Astrocyte of the hippocampus (primary cell): ENCODE measurements around the gene SERINC5.
"Not testable (repeated sequence)": the region's sequence is repeated elsewhere in the genome, so short reads cannot be mapped to it uniquely, and the experiment has no call there.

Experiments
- DNase-seq: peaks from one replicate; pipeline ENCODE4 v3.0.0; 2011; ENCODE audit warnings: low read depth, low spot score

The SERINC5 gene

DNA sequence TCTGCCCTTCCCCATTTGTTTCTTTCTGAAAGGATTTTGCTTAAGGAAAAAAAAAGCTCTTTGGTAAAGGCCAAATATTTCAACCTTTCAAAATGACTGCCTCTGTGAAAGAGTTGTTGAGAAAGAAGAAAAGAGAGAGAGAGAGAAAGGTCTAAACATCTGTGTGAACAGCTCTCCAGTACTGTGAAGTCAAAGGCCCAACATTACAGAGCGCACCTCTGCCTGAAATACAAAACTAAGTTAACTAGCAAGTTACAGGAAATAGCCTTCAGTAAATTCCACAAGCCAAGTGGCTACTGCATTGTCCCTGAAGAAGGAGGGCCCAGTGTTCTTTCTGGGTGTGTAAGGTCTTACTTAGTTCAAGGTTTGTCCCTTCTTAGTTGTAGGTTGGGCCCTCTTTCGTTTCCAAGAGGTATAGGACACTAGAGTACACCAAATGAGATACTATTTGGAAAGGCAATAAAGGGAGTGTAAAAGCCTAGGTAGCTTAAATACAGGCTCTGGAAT is 116.3 kb downstream of the SERINC5 start:
- no peak for DNase-seq

DNA sequence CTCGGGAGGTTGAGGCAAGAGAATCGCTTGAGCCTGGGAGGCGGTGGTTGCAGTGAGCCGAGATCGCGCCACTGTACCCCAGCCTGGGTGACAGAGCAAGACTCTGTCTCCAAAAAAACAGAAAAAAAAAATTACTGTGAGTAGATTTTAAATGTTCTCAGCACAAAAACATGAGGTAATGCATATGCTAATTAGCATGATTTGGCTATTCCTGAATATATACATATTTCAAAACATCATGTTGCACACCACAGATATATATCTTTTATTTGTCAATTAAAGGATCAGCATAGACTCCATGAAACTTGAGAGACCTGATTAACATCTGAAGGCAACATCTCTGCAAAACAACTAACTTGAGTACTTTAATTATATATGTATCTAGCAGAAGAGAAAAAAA is 117.4 kb downstream of the SERINC5 start:
- DNase-seq: no peak

DNA sequence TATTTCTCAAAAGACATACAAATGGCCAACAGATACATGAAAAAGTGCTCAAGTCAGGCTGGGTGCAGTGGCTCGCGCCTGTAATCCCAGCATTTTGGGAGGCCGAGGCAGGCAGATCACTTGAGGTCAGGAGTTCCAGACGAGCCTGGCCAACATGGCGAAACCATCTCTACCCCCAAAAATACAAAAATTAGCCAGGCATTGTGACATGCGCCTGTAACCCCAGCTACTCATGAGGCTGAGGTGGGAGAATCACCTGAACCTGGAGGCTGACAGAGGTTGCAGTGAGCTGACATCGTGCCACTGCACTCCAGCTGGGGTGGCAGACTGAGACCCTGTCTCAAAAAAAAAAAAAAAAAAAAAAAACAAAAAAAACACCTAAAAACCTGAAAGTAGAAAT is 119.0 kb downstream of the SERINC5 start:
- not testable (repeated sequence) for DNase-seq

DNA sequence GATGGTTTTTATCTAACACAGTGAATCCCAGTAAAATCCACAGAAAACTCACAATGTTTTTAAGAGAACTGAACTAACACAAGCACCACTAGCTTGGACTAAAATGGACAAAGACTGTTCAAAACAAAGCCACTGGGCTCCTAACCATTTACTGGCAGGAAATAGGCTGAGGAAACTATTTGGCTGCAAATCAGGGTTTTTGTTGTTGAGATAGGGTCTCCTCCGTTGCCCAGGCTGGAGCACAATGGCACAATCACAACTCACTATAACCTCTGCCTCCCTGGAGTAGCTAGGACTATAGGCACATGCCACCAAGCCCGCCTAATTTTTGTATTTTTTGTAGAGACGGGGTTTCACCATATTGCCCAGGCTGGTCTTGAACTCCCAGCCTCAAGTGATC is 121.0 kb downstream of the SERINC5 start:
- no peak for DNase-seq

DNA sequence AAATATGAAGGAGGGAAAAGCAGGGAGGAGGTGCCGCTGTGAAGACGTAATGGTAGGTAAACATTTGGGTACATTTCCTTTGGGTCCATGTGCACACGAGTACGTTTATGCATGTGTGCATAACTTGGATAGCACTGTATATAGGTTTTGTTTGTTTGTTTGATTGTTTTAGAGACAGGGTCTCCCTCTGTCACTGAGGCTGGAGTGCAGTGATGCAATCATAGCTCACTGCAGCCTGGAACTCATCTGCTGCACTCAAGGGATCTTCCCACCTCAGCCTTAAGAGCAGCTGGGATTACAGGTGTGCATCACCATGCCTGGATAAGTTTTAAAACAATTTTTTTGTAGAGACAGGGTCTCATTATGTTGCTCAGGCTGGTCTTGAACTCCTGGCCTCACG is 126.7 kb downstream of the SERINC5 start:
- DNase-seq: no peak

DNA sequence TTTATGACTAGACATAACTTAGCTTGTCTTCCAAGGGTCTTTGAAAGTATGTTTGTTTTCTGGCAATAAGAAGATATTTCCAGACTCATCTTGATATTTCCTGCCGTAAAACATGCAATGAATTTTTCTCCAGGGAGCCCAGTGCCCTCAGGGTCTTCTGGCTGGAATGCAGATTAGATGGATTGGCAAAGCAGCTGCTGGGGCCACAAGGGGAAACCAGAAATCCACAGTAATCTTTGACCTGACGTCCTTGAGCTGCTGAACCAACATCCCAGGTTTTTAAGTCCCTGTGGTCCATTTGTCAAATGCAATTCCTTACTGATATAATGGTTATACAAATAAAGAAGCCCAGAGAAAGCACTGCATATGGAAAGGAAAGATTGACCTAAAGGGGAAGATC is 127.7 kb downstream of the SERINC5 start:
- no peak for DNase-seq

DNA sequence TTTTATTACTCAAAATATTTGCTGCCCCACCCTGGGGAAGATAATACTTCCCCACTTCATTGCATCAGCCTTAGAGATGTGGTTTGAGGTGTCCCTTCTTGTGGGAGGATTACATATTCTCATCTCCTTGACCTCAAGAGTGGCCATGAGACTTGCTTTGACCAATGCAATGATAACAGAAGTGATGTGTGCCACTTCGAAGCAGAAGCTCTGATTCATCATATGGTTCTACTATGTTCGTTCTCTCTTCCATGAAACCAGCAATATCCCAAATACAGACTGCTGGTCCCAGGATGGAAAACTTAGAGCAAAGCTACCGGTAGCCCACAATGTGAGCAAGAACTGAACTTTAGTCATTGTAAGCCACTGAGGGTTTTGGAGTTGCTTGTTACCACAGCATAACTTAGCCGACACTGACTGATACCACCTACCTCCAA is 128.7 kb downstream of the SERINC5 start:
- DNase-seq: no peak

DNA sequence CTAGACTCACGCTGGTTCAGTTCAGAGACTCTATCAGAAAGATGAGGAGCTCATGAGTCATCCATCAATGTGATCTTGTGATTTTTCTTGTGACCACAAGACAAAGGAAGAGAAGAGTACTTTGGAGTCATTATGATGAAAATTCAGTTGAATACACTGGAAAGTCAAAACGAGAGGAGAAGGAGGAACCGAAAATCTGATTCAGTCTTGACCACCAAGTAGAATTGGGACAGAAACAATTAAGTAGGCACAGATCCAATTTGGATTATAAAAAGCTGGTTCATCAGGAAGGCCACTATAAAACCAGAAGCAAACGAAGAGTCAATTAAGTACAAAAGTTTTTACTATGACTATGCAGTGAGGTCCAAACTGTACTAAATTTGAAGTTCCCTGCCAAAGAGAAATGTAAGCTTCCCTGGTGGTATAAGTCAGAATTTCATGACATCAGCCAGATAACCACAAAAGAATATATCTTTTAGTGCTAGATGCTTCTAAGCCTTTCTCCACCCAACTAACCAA is 129.8 kb downstream of the SERINC5 start:
- peak; percentile 66 for DNase-seq

DNA sequence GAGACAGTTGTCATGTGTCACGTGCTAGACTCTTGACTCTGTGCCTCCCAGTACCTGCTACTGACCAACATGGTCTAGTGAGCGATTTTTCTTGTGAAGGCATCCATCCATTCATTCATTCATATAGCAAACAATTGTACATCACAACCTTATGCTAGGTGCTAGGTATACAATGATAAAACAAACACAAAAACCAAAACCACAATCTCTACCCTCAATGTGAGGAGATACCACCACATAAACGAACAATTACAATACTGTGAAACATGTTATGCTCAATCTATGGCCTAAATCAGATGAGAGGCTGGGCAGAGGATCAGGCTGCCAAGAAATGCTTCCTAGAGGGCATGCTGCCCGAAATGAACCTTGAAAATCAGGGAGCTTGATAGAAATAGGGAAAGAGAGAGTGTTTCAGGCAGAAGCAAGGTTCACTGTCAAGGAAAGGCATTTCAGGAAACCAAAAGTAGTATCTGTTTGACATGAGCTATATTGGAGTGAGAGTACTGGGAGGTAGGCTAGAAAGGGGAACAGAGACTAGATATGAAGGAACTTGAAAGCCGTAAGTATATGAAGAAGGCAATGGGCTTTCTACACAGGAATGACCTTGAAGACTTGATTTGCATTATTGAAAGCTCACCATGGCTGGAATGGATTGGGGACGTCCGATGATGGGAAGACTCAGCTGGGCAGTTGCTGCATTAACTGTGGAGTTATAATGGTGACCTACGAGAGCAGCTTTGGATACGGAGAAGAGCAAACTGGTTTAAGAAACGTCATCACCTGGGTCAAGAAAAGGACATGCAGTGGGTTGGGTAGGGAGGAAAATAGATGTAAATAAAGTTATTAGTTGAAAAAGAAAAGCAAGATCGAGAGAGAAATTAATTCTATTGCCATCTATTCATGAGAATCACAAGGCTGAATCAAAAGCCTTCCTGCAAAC is 130.6 kb downstream of the SERINC5 start:
- DNase-seq: no peak

DNA sequence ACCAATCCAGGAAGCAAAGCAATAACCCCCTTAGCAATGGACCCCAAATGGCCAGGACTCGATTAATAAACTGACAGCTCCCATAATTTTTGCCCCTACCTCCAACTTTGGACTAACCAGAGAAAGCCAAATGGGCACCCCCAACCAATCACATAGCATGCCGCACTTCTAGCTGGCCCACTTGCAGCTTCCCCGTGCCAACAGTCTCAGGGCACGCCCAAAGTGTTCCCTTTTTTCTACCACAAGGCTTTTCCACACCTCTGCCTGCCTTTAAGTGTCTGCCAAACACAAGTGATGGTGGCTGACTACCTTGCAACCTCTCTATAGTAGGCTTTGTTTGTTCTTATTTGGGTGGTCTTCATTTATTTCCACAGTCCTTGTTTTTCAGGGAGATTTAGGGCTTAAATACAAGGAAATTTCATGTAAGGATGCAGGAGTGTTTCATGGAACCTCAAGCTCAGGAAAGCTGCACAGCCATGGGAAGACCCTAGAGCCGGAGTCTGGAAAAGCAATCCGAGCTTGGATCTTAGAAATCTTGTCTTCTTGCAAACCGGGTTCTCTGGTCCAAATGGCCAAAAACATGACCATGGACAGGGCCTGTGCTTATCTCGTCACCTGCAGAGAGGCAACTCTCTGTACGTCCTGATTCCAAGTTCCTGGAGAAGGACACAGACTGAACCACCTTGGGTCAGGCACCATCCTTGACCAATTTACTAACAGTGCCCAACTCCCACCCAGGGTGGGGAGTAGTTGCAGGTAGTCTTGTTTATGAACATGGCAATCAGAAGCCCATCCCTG is 131.5 kb downstream of the SERINC5 start:
- no peak for DNase-seq

DNA sequence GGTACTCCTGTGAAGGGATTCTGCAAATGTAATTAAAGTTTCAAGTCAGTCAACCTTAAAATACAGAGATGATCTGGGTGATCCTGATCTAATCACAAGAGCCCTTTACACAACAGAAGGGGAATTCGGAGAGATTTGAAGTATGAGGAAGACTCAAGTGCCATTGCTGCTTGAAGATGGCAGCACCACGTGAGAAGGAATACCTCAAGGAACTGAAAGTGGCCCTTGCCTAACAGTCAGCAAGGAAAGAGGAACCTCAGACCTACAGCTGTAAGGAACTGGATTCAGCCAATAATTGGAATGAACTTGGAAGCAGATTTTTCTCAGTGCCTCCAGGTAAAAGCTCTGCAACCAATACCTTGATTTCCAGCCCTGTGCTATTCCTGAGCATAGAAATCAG is 133.3 kb downstream of the SERINC5 start:
- DNase-seq: no peak

DNA sequence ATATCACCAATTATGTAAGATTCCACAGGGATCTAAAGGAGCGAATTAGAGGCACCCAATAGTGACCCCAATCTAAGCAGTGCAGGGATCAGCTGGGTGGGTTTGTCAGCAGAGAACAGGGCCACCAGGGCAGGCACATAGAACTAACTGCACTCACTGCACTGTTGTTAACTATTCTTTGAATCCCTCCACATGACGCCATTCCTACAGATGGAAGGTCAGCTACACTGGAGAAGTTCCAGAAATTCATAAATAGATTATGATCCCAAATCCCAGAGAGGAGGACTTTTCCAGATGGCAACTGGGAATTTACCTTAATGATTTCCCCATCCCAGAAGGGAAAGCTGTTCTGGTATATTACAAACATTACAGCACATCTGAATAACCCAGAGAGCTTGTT is 136.5 kb downstream of the SERINC5 start:
- DNase-seq: no peak

DNA sequence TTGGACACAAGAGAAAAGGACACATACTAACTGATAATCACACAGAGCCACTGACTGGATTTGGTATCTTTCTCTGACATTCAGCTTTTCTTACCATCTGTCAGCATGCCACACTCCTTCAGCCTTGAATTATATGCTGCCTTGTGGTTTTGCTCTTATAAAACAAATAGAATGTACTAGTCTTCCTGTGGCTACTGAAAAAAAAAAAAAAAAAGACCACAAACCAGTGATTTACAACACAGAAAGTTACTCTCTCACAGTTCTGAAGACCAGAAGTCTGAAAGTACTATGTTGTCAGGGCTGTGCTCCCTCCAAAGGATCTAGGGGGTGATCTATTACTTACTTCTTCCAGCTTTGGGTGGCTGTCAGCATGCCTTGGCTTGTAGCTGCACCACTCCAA is 138.4 kb downstream of the SERINC5 start:
- peak; percentile 33 for DNase-seq

DNA sequence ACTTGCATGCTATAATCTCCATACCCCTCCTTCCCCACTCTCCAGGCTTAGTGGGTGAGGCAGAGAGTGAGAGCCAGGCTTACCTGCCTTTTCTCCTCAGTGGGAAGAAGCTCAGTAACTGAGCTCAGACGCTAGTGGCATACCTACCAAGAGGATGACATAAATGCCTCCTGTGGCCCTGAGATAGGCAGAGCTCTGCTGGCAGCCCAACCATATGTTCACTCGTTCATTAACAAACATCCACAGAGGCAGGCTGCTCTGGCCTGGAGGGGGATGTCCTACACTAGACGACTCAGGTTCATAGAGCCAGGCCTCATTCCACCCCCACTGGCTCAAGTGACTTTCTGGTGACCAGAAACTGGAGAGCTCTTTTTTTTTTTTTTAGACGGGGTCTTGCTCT is 139.4 kb downstream of the SERINC5 start:
- no peak for DNase-seq

DNA sequence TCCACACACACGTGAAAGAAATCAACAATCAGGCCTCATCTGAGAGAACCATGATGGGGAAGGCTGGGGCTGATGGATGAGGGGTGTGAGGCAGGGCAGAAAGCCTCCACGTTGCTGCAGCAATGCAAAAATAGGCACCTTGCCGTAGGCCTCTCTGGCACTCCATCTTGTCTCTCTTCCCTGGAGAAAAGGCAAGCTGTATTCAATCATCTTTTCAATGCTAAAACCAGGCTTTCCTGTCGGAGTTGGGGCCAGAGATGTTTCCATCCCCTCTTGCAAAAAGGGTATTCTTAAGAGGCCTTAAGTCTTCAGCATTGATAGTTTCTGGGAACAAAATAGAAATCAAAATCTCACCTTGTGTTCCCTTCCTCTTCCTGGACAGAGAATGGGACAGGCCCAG is 139.8 kb downstream of the SERINC5 start:
- no peak for DNase-seq

DNA sequence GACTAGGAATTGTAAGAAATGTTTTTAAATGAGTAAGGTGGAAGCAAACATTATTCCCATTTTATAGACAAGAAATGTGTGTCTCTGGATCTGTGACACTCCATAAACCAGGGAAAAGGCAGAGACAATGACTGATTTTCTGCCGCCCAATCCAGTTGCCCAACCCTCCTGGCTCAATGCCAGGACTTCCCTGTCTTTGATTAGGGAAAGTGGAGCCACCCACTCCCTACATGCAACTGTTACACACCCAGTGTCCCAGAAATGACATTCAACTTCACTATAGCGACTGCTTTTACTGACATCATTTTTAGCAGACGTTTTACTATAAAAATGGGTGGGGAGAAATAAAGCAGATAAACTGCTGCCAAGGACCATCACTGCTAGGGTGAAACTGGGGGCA is 141.0 kb downstream of the SERINC5 start:
- no peak for DNase-seq

DNA sequence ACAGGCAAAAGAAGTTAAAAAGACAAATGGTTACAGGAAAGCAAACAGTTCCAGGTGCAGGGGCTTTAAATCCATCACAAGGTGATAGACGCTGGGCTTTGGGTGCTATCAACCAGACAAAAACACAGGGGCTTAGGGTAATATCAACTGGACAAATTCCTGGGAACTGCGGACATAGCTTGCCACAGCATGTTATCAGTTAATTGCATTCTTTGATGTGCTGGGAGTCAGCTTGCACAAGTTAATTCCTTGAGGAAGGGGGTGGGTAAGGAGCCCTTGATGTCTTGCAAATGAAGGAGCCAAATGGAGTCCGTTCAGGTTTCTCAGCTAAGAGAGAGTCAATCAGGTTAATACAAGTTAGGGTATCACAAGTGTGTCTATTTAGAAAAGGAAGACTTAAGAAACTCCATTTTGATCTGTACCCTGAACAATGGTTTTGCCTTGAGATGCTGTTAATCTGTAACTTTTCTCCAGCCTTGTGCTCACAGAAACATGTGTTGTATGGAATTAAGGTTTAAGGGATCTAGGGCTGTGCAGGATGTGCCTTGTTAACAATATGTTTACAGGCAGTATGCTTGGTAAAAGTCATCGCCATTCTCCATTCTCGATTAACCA is 144.4 kb downstream of the SERINC5 start:
- peak; percentile 34 for DNase-seq

DNA sequence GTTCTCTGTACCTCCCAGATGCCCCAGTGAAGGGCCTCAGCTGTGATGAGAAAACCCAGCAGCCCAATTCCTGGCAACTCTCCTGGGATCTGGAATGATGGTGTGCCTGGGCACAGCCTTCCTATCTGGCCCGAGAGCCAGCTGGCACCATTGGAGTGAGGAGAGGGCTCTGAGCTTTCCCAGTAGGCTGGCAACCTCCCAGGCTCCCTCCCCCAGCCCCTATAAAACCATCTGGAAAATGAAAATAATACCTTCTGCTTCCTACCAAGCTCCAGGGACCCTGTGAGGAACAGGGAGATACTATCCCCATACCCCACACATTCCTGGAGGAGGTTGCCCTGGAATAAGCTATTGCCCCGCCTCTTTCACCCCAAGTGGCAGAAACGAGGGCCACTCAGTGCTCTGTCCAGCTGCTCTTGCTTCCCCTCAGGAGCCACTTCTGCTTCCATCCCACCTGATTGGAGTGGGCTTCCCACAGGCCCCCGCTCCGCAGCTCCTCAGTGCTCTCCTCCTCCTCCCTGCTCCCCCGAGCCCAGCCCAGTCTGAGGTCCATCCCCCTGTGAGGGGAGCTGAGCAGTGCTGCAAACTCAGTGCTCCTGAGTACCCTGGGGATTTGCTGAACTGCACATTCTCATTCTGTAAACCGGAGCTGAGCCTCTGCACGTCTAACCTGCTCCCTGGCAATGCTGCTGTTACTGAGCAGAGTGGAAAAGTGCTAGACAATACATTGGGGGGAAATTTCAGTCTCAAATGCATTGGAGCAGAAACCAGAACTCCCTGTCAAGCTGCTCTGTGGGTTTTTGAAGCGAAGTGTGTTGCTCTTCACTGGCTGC is 146.0 kb downstream of the SERINC5 start:
- peak; percentile 51 for DNase-seq

DNA sequence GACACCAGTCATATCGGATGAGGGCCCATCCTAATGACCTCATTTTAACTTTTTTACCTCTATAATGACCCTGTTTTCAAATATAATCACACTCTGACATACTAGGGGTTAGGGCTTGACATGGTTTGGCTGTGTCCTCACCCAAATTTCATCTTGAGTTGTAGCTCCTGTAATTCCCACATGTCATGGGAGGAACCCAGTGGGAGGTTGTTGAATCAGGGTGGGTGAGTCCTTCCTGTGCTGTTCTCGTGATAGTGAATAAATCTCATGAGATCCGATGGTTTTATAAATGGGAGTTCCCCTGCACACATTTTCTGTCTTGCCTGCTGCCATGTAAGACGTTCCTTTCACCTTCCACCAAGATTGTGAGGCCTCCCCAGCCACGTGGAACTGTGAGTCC is 148.9 kb downstream of the SERINC5 start:
- no peak for DNase-seq

DNA sequence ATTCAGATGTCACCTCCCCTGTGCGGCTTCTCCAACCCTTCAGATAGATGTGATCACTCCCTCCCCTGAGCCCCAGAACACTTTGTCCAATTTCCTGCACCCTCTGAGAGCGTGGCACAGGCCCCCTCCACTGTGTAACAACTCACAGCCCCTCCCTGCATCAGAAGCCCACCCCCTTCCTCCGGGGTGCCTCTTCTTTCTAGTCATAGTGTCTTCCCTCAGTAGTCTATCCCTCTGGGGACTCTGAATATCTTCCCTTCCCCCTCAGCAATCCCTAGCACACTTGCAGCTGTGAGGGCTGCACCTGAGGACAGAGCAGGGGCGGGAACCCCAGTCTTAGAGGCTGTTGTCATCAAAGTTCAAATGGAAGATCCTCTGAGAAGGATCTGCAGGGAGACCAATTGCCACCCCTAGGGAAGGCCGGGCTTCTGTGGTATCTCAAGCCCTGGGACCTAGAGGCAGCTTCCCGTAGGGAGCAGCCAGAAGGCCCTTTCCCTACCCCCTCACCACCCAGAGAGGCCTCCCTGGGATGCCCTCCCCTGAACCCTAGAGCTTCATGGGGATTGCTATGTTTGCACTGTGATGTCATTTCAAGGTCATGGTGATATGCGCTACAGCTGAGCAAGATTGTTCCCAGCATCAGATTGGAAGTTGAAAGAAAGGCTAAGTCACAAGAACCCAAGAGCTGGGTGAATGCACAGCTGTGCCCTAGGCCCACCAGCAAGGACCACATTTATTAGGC is 150.0 kb downstream of the SERINC5 start:
- DNase-seq: no peak
